Measurements from ENCODE around the gene ST3GAL2. TPM values are rescaled to one million over a fixed set of nuclear protein-coding genes. Genes with fewer than 3 reads are reported as not detected.

ST3GAL2 gene
- total RNA-seq, 1 donor from 2014 or later: 24.5 TPM

- no peaks in the 10 kb centered on the region for H3K27me3 ChIP-seq (ENCODE audit: control insufficient read depth in 3 of 3, insufficient read depth in 3 of 3, low read length in 3 of 3)
- peak overlapping the region in 1 of 3 donors; percentile 74 for H3K9ac ChIP-seq (ENCODE audit: low read depth in 1 of 3, low read length in 3 of 3)
- no peaks in the 10 kb centered on the region for H3K9me3 ChIP-seq (ENCODE audit: control insufficient read depth in 3 of 3, low read length in 3 of 3)
- no peak overlapping the region for H3K4me3 ChIP-seq (ENCODE audit: low read length in 3 of 3)
- H3K4me1 ChIP-seq (ENCODE audit: control insufficient read depth in 3 of 3, insufficient read depth in 3 of 3, low read length in 3 of 3): peaks cover 9 to 23% (median 23%) of the 10 kb centered on the region in 3 donors
- H3K36me3 ChIP-seq (ENCODE audit: control insufficient read depth in 3 of 3, insufficient read depth in 3 of 3, low read length in 3 of 3): peaks cover 24 to 33% (median 30%) of the 10 kb centered on the region in 3 donors
- H3K27ac ChIP-seq (ENCODE audit: low read depth, low read length): peak overlapping the region; percentile 13
Observed at GRCh38 chr16:70467608-70468007, 28.7 kb upstream of the ST3GAL2 start.

DNA sequence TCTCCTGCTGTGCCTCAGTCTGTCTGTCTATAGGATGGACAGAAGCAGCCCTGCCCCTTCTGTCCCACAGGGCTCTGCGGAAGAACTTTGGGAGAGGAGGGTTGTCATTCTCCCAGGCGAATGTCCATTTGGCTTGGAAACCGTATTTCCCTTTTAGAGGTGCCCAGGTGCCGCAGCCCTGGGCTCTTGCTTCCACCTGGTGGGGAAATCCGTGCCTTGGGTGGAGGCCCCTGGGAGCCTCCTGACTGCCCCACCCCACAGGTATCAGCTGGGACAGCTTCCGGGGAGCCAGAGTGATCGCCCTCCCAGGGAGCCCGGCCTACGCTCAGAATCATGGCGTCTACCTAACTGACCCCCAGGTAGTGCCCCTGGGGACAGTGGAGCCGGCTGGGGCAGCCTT is 28.2 kb upstream of the ST3GAL2 start:
- Histone ChIP-seq H3K4me1 (ENCODE audit: control insufficient read depth in 3 of 3, insufficient read depth in 3 of 3, low read length in 3 of 3) (peaks cover 9 to 23% (median 21%) of the 10 kb centered on the region in 3 donors), H3K9me3 (ENCODE audit: control insufficient read depth in 3 of 3, low read length in 3 of 3) (no peaks in the 10 kb centered on the region), H3K27me3 (ENCODE audit: control insufficient read depth in 3 of 3, insufficient read depth in 3 of 3, low read length in 3 of 3) (no peaks in the 10 kb centered on the region), H3K27ac (ENCODE audit: low read depth, low read length) (peak overlapping the region; percentile 13), H3K4me3 (ENCODE audit: low read length in 3 of 3) (no peak overlapping the region), H3K36me3 (ENCODE audit: control insufficient read depth in 3 of 3, insufficient read depth in 3 of 3, low read length in 3 of 3) (peaks cover 23 to 33% (median 26%) of the 10 kb centered on the region in 3 donors), H3K9ac (ENCODE audit: low read depth in 1 of 3, low read length in 3 of 3) (peak overlapping the region in 1 of 3 donors; percentile 74)

- no peak overlapping the region for H3K4me3 ChIP-seq (ENCODE audit: low read length in 3 of 3)
- no peak overlapping the region for H3K27ac ChIP-seq (ENCODE audit: low read depth, low read length)
- no peaks in the 10 kb centered on the region for H3K27me3 ChIP-seq (ENCODE audit: control insufficient read depth in 3 of 3, insufficient read depth in 3 of 3, low read length in 3 of 3)
- peaks cover 23 to 33% (median 25%) of the 10 kb centered on the region in 3 donors for H3K36me3 ChIP-seq (ENCODE audit: control insufficient read depth in 3 of 3, insufficient read depth in 3 of 3, low read length in 3 of 3)
- H3K4me1 ChIP-seq (ENCODE audit: control insufficient read depth in 3 of 3, insufficient read depth in 3 of 3, low read length in 3 of 3): peaks cover 9 to 24% (median 21%) of the 10 kb centered on the region in 3 donors
- H3K9me3 ChIP-seq (ENCODE audit: control insufficient read depth in 3 of 3, low read length in 3 of 3): no peaks in the 10 kb centered on the region
- H3K9ac ChIP-seq (ENCODE audit: low read depth in 1 of 3, low read length in 3 of 3): no peak overlapping the region
Observed at GRCh38 chr16:70466805-70467076, 27.8 kb upstream of the ST3GAL2 start.

GRCh38 chr16:70465999-70466804 is 27.3 kb upstream of the ST3GAL2 start:
- Histone ChIP-seq H3K36me3 (ENCODE audit: control insufficient read depth in 3 of 3, insufficient read depth in 3 of 3, low read length in 3 of 3) (peaks cover 23 to 33% (median 25%) of the 10 kb centered on the region in 3 donors), H3K4me3 (ENCODE audit: low read length in 3 of 3) (no peak overlapping the region), H3K9ac (ENCODE audit: low read depth in 1 of 3, low read length in 3 of 3) (no peak overlapping the region), H3K4me1 (ENCODE audit: control insufficient read depth in 3 of 3, insufficient read depth in 3 of 3, low read length in 3 of 3) (peaks cover 11 to 29% (median 22%) of the 10 kb centered on the region in 3 donors), H3K27ac (ENCODE audit: low read depth, low read length) (no peak overlapping the region), H3K27me3 (ENCODE audit: control insufficient read depth in 3 of 3, insufficient read depth in 3 of 3, low read length in 3 of 3) (no peaks in the 10 kb centered on the region), H3K9me3 (ENCODE audit: control insufficient read depth in 3 of 3, low read length in 3 of 3) (no peaks in the 10 kb centered on the region)

DNA sequence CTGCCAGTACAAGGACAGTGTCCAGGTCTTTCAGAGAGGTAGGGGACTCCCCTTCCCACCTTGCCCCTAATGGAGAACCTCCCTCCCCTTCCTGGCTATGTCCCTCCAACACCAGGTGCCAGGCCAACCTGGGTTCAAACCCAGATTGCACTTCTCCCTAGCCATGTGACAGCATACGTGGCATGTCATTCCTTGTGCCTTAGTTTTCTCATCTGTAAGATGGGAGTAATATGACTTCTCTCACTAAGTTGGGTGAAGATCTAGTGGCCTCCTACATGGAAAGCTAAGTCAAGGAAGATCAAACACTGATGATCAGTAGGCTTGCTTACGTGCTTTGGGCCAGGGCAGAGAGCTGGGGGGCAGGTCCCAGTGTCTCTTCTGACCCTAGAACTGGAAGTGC is 24.3 kb upstream of the ST3GAL2 start:
- H3K27me3 ChIP-seq (ENCODE audit: control insufficient read depth in 3 of 3, insufficient read depth in 3 of 3, low read length in 3 of 3): no peaks in the 10 kb centered on the region
- no peak overlapping the region for H3K27ac ChIP-seq (ENCODE audit: low read depth, low read length)
- peaks cover 16 to 28% (median 19%) of the 10 kb centered on the region in 3 donors for H3K4me1 ChIP-seq (ENCODE audit: control insufficient read depth in 3 of 3, insufficient read depth in 3 of 3, low read length in 3 of 3)
- H3K9me3 ChIP-seq (ENCODE audit: control insufficient read depth in 3 of 3, low read length in 3 of 3): no peaks in the 10 kb centered on the region
- no peak overlapping the region for H3K9ac ChIP-seq (ENCODE audit: low read depth in 1 of 3, low read length in 3 of 3)
- H3K4me3 ChIP-seq (ENCODE audit: low read length in 3 of 3): no peak overlapping the region
- H3K36me3 ChIP-seq (ENCODE audit: control insufficient read depth in 3 of 3, insufficient read depth in 3 of 3, low read length in 3 of 3): peaks cover 19 to 30% (median 22%) of the 10 kb centered on the region in 3 donors

DNA sequence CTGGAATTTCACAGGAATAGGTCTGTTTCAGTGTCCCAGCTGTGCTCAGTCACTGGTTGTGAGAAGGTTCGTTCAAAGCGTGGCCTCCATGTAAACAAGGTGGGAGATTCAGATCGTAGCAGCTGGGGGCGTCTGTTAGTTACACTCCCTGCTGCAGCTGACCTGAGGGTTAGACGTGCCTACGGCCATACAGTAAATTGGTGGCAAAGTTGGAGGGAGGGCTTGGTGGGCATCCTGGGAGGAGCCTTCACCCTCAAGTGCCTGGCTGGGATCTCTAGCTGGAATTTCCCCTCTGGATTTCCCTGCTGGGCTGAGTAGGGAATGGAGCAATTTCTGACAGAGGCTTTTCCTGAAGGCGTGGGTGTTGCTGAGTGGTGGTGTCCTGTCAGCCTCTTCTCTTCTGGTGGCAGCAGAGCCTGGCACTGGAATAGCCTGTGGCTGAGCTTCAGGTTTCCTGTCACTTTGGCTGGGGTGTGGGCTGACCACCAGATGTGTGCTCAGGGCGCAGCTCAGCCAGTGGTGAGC is 21.9 kb upstream of the ST3GAL2 start:
- Histone ChIP-seq H3K9ac (ENCODE audit: low read depth in 1 of 3, low read length in 3 of 3) (peak overlapping the region in 2 of 3 donors; percentile 50 to 57), H3K27me3 (ENCODE audit: control insufficient read depth in 3 of 3, insufficient read depth in 3 of 3, low read length in 3 of 3) (no peaks in the 10 kb centered on the region), H3K4me1 (ENCODE audit: control insufficient read depth in 3 of 3, insufficient read depth in 3 of 3, low read length in 3 of 3) (peaks cover 7 to 17% (median 9%) of the 10 kb centered on the region in 3 donors), H3K27ac (ENCODE audit: low read depth, low read length) (no peak overlapping the region), H3K9me3 (ENCODE audit: control insufficient read depth in 3 of 3, low read length in 3 of 3) (no peaks in the 10 kb centered on the region), H3K4me3 (ENCODE audit: low read length in 3 of 3) (no peak overlapping the region), H3K36me3 (ENCODE audit: control insufficient read depth in 3 of 3, insufficient read depth in 3 of 3, low read length in 3 of 3) (peaks cover 16 to 23% (median 20%) of the 10 kb centered on the region in 3 donors)

DNA sequence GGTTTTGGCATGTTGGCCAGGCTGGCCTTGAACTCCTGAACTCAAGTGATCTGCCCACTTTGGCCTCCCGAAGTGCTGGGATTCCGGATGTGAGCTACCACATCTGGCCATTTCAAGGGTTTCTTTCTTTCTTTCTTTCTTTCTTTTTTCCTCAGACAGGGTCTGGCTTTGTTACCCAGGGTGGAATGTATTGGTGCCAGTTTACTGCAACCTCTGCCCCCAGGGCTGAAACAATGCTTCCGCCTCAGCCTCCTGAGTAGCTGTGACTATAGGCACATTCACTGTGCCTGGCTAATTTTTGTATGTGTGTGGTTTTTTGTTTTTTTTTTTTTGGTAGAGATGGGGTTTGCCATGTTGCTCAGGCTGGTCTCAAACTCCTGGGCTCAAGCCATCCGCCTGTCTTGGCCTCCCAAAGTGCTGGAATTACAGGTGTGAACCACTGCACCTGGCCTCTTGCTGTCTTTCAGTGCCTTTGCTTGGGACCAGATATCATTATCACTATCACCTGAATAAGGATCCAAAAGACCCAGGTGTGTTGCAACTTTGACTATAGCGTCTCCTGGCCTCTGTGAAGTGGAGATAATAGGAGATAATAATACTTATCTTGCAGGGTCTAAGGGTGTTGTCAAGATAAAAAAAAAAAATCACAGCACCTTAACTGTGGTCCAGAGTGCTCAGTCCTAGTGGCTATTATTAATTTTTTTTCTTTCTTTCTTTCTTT is 18.7 kb upstream of the ST3GAL2 start:
- H3K4me3 ChIP-seq (ENCODE audit: low read length in 3 of 3): no peak overlapping the region

DNA sequence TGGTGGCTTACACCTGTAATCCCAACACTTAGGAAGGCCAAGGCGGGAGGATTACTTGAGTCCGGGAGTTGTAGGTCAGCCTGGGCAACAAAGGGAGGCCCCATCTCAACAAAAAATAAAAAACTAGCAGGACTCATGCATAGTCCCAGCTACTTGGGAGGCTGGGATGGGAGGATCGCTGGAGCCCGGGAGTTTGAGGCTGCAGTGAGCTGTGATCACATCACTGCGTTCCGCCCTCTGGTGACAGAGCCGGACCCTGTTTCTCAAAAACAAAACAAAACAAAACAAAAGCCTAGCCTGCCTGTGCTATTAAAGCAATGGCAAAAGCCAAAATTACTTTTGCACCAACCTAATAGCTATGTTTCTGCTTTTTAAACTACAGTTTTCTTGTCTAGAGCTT is 17.0 kb upstream of the ST3GAL2 start:
- Histone ChIP-seq H3K4me3 (ENCODE audit: low read length in 3 of 3) (no peak overlapping the region), H3K4me1 (ENCODE audit: control insufficient read depth in 3 of 3, insufficient read depth in 3 of 3, low read length in 3 of 3) (peaks cover 13 to 15% (median 13%) of the 10 kb centered on the region in 3 donors), H3K9me3 (ENCODE audit: control insufficient read depth in 3 of 3, low read length in 3 of 3) (no peaks in the 10 kb centered on the region), H3K36me3 (ENCODE audit: control insufficient read depth in 3 of 3, insufficient read depth in 3 of 3, low read length in 3 of 3) (no peaks in the 10 kb centered on the region), H3K27me3 (ENCODE audit: control insufficient read depth in 3 of 3, insufficient read depth in 3 of 3, low read length in 3 of 3) (no peaks in the 10 kb centered on the region), H3K27ac (ENCODE audit: low read depth, low read length) (no peak overlapping the region), H3K9ac (ENCODE audit: low read depth in 1 of 3, low read length in 3 of 3) (no peak overlapping the region)

More for the DNA sequence above, 18.7 kb upstream of the ST3GAL2 start:
- Histone ChIP-seq H3K9me3 (ENCODE audit: control insufficient read depth in 3 of 3, low read length in 3 of 3) (no peaks in the 10 kb centered on the region), H3K27ac (ENCODE audit: low read depth, low read length) (no peak overlapping the region), H3K9ac (ENCODE audit: low read depth in 1 of 3, low read length in 3 of 3) (no peak overlapping the region), H3K27me3 (ENCODE audit: control insufficient read depth in 3 of 3, insufficient read depth in 3 of 3, low read length in 3 of 3) (no peaks in the 10 kb centered on the region), H3K4me1 (ENCODE audit: control insufficient read depth in 3 of 3, insufficient read depth in 3 of 3, low read length in 3 of 3) (peaks cover 17 to 24% (median 19%) of the 10 kb centered on the region in 3 donors), H3K36me3 (ENCODE audit: control insufficient read depth in 3 of 3, insufficient read depth in 3 of 3, low read length in 3 of 3) (no peaks in the 10 kb centered on the region)

DNA sequence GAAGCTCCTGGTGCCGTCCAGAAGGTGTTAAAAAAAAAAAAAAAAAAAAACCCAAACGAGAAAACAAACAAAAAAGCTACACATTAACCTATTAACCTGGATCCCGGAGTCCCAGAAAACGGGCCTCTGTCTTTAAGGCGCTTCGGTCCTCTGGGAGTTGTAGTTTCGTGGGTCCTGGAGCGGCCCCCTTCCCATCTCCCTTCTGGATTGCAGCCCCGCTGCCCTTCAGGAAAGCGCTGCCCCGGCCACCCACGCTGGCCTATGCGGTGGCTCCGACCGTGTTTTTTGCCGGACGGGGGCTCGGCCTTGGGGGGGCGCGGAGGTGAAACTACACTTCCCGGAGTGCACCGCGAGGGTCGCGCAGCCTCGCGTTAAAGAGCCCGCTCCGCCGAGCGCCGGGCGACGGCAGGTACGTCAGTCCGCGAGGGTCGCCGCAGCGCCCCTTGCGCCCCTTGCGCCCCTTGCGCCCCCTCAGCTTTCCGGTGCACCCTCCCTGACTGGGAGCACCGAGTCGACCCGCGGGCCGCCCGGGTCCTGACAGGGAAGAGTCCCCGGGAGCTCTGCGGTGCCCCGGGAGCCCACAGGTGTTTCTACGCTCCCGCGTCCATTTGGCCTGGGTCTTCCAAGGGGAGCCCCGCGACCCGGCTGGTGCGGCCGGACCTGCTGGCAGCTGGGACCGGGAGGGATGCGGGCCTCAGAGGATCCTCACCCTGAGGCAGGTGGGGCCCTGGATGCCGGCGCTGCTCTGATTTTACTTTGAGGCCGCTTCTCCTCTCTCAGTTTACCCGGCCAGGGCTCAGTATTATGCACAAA is 15.5 kb upstream of the ST3GAL2 start, which contains the start of gene FCSK:
Gene FCSK (plus strand): TSS at position 374 of the 813 bp plus-strand sequence. CDS start 8,596 bp downstream, outside the sequence.
- Histone ChIP-seq H3K27ac (ENCODE audit: low read depth, low read length) (peak within 1 kb of the TSS; percentile 98), H3K4me1 (ENCODE audit: control insufficient read depth in 3 of 3, insufficient read depth in 3 of 3, low read length in 3 of 3) (peaks cover 9 to 10% (median 10%) of the 10 kb centered on the region in 3 donors), H3K36me3 (ENCODE audit: control insufficient read depth in 3 of 3, insufficient read depth in 3 of 3, low read length in 3 of 3) (no peaks in the 10 kb centered on the region), H3K9me3 (ENCODE audit: control insufficient read depth in 3 of 3, low read length in 3 of 3) (no peaks in the 10 kb centered on the region), H3K9ac (ENCODE audit: low read depth in 1 of 3, low read length in 3 of 3) (peak within 1 kb of the TSS; percentile 89 to 97 (median 92)), H3K27me3 (ENCODE audit: control insufficient read depth in 3 of 3, insufficient read depth in 3 of 3, low read length in 3 of 3) (no peaks in the 10 kb centered on the region), H3K4me3 (ENCODE audit: low read length in 3 of 3) (peak within 1 kb of the TSS; percentile 88 to 90 (median 89))
